Endothelial cell of umbilical vein (primary cell): ENCODE measurements around the gene PAQR4. TPM values are rescaled to one million over a fixed set of nuclear protein-coding genes. Genes with fewer than 3 reads are reported as not detected.

Experiments used
- BruUV-seq: library from RNA; stranded (reverse); fragments of 400-500 nt; replicated peaks from 2 replicates; lab custom pipeline; 2021; lab: Mats Ljungman, UMichigan
- CTCF ChIA-PET: fragments of 300-600, 350-600 bp; sonication (Branson Sonifier 250); formaldehyde crosslinking; loops from one replicate; lab custom pipeline; 2021; ENCODE audit warnings: antibody characterized with exemption, inconsistent platforms; lab: Charles Lee
- POLR2A ChIA-PET: fragments of 300-600, 350-600 bp; sonication (Branson Sonifier 250); formaldehyde crosslinking; loops from one replicate; lab custom pipeline; 2021; ENCODE audit warnings: antibody characterized with exemption, inconsistent platforms; lab: Charles Lee
- DNase-seq: peaks from one replicate; pipeline ENCODE4 v3.0.0-alpha.2; 2011; ENCODE audit warnings: low read depth, low spot score
- FAIRE-seq: peaks from 2 replicates; lab custom pipeline; 2011; peaks lifted over from hg19 to GRCh38; lab: Jason Lieb, UNC
- H2AFZ ChIP-seq: 2 replicates; pipeline ENCODE4 v1.6.0; 2012; ENCODE audit warnings: low read depth, low read length, control low read depth, inconsistent platforms
- H3K27ac ChIP-seq: 2 replicates; pipeline ENCODE4 v1.5.1; 2011; ENCODE audit warnings: low read depth, mild to moderate bottlenecking, control low read depth, low read length, moderate library complexity; ENCODE audit not compliant: insufficient read depth
- H3K27me3 ChIP-seq, 2 experiments: 2 replicates each; pipeline versions ENCODE4 v1.6.0 to v1.6.1; 2011; ENCODE audit warnings: low read length in 2 of 2, mixed read lengths in 1 of 2; ENCODE audit not compliant: control insufficient read depth in 2 of 2, insufficient read depth in 2 of 2
- H3K36me3 ChIP-seq, 2 experiments: 2 replicates in 1 of 2; 3 replicates in 1 of 2; pipeline ENCODE4 v1.5.1; 2011; ENCODE audit warnings: low read length in 2 of 2, mild to moderate bottlenecking in 1 of 2, moderate library complexity in 1 of 2; ENCODE audit not compliant: control insufficient read depth in 2 of 2, insufficient read depth in 2 of 2; ENCODE audit errors: extremely low read depth in 1 of 2
- H3K4me1 ChIP-seq: 3 replicates; pipeline ENCODE4 v1.5.1; 2011; ENCODE audit warnings: mild to moderate bottlenecking, low read length; ENCODE audit not compliant: control insufficient read depth, insufficient read depth; ENCODE audit errors: extremely low read depth
- H3K4me2 ChIP-seq: 2 replicates; pipeline ENCODE4 v1.6.1; 2011; ENCODE audit warnings: low read length, control low read depth, mixed read lengths; ENCODE audit not compliant: insufficient read depth
- H3K4me3 ChIP-seq, 3 experiments: fragments of 200-600 bp in 1 of 3; sonication (generic), shearing (Covaris generic) in 1 of 3; replicated peaks in 1 of 3; 2 replicates each; pipeline ENCODE4 v1.5.1; 2011 to 2016; ENCODE audit warnings: control low read depth in 3 of 3, low read length in 3 of 3, mild to moderate bottlenecking in 2 of 3, inconsistent platforms in 1 of 3, low read depth in 1 of 3, moderate library complexity in 1 of 3; ENCODE audit not compliant: insufficient read depth in 1 of 3
- H3K79me2 ChIP-seq: 2 replicates; pipeline ENCODE4 v1.6.0; 2012; ENCODE audit warnings: low read length, inconsistent platforms; ENCODE audit not compliant: control insufficient read depth, insufficient read depth
- H3K9ac ChIP-seq: replicated peaks from 2 replicates; pipeline ENCODE3; 2011; ENCODE audit warnings: low read length, control low read depth; ENCODE audit not compliant: insufficient read depth; ENCODE audit errors: extremely low read depth
- H3K9me1 ChIP-seq: replicated peaks from 3 replicates; pipeline ENCODE4 v1.6.0; 2011; ENCODE audit warnings: mild to moderate bottlenecking, low read length; ENCODE audit not compliant: control insufficient read depth, insufficient read depth; ENCODE audit errors: extremely low read depth
- H3K9me3 ChIP-seq: replicated peaks from 2 replicates; pipeline ENCODE4 v1.5.1; 2012; ENCODE audit warnings: low read length, inconsistent platforms; ENCODE audit not compliant: control insufficient read depth, insufficient read depth
- H4K20me1 ChIP-seq: replicated peaks from 2 replicates; pipeline ENCODE3; 2011; ENCODE audit warnings: mild to moderate bottlenecking, low read length; ENCODE audit not compliant: control insufficient read depth, insufficient read depth; ENCODE audit errors: extremely low read depth
- EZH2 ChIP-seq: IDR thresholded peaks from 2 replicates; pipeline ENCODE4 v1.6.1; 2012; ENCODE audit warnings: borderline replicate concordance, low read depth, mild to moderate bottlenecking, moderate library complexity, low read length, inconsistent platforms; ENCODE audit not compliant: severe bottlenecking
- FOS ChIP-seq: IDR thresholded peaks from 2 replicates; pipeline ENCODE4 v1.6.1; 2011; ENCODE audit warnings: mild to moderate bottlenecking, low read length, moderate library complexity, borderline replicate concordance; ENCODE audit not compliant: insufficient read depth
- GATA2 ChIP-seq: IDR thresholded peaks from 2 replicates; pipeline ENCODE4 v1.7.0; 2011; ENCODE audit warnings: low read depth, mild to moderate bottlenecking, moderate library complexity, mixed read lengths, low read length; ENCODE audit not compliant: insufficient read length, insufficient read depth
- JUN ChIP-seq: IDR thresholded peaks from 2 replicates; pipeline ENCODE4 v1.6.1; 2011; ENCODE audit warnings: borderline replicate concordance, low read depth; ENCODE audit not compliant: insufficient read length, insufficient read depth
- MYC ChIP-seq: IDR thresholded peaks from one replicate; pipeline ENCODE4 v1.6.1; 2011; ENCODE audit warnings: mild to moderate bottlenecking, low read depth, low read length
- POLR2A ChIP-seq: IDR thresholded peaks from 2 replicates; pipeline ENCODE4 v1.6.1; 2012; ENCODE audit warnings: low read depth, mild to moderate bottlenecking, control low read depth, low read length
- POLR2AphosphoS5 ChIP-seq: IDR thresholded peaks from 2 replicates; pipeline ENCODE4 v1.6.1; 2012; ENCODE audit warnings: low read depth, mild to moderate bottlenecking, control low read depth, low read length, moderate library complexity; ENCODE audit not compliant: insufficient read depth
- dilution Hi-C: fragments of 300-500 bp; cut with MboI; formaldehyde crosslinking; loops from one replicate; pipeline ENCODE4 v1.15.0; 2019; ENCODE audit warnings: low sequenced_read_pairs; ENCODE audit not compliant: extremely low pct_ligation_motif_present
- intact Hi-C: fragments of 100-400 bp; cut with micrococcal nuclease; formaldehyde crosslinking; loops from one replicate; pipeline ENCODE4 v1.10.0; 2022
- polyA plus RNA-seq, 4 experiments: library from polyadenylated mRNA; depleted of rRNA in 3 of 4; stranded (reverse) in 3 of 4; unstranded in 1 of 4; fragments of >200 nt; gene quantifications; 2 replicates each; pipeline versions ENCODE4 v1.2.1 to v1.2.3, GENCODE V29; 2011 to 2012; ENCODE audit warnings: missing spikeins in 1 of 4
- total RNA-seq: library from RNA; stranded (reverse); gene quantifications from 2 replicates; pipeline ENCODE4 v1.2.3, GENCODE V29; 2021
- TF ChIP-seq, protein P1 (sequence below), 2 donors: IDR thresholded peaks; 1 replicate in 1 of 2; 2 replicates in 1 of 2; pipeline ENCODE4 v1.5.1; 2011; ENCODE audit warnings: low read length in 2 of 2, mild to moderate bottlenecking in 2 of 2, moderate library complexity in 2 of 2, control low read depth in 1 of 2, inconsistent platforms in 1 of 2, low read depth in 1 of 2; ENCODE audit not compliant: insufficient read depth in 1 of 2; ENCODE audit errors: extremely low read depth in 1 of 2
- TF ChIP-seq, protein P2 (sequence below): IDR thresholded peaks from 2 replicates; pipeline ENCODE4 v1.6.1; 2011; ENCODE audit not compliant: insufficient read depth, insufficient read length

The PAQR4 gene
- total and polyA plus RNA-seq, 2 donors (not counting 3 experiments of a cell fraction or from before 2014, with no cell fraction given) = 23.8 to 31.2 TPM

DNA sequence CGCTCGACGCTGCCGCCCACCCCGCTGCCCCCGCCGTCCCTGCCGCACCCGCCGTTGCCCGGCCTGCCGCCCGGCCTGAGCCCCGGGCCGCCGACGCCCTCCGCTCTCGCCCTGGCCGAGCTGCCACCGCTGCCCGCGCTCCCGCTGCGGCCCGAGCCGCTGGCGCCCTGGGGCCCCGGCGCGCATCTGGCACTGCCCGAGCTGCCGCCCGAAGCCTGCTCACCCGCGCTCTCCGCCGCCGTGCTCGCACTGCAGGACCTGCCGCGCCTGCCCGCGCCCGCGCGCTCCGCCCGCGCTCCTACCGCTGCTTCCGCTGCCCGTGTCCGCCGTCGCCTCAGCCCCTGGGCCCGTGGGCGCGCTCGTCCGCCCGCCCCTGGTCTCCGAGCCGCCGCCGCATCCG is 35.2 kb downstream of the PAQR4 start:
- no peaks in the 10 kb centered on the region for H3K9me3 ChIP-seq
- H3K9me1 ChIP-seq = no peaks in the 10 kb centered on the region
- H3K4me1 ChIP-seq = peaks cover 16% of the 10 kb centered on the region
- FAIRE-seq = no peak
- no peaks in the 10 kb centered on the region for H4K20me1 ChIP-seq
- CTCF ChIA-PET = interaction anchor here (0.7 to 3.6 kb wide), 7 partner anchors 12 to 54 kb away, joined by 3 to 97 read pairs (median 9); partner anchors contain the start of genes HCFC1R1, THOC6 and TNFRSF12A
- intact Hi-C loops (loop anchor here (1.0 kb wide), 1 partner anchor 16 kb away; the partner anchor contains the start of gene TNFRSF12A), dilution Hi-C loops (no loop called here)
- no peak for DNase-seq
- H3K27me3 ChIP-seq = no peaks in the 10 kb centered on the region
- H2AFZ ChIP-seq = no peak overlapping the region
- H3K79me2 ChIP-seq = no peaks in the 10 kb centered on the region
- no peak overlapping the region for H3K9ac ChIP-seq
- no peak overlapping the region for H3K4me3 ChIP-seq
- H3K4me2 ChIP-seq = no peak overlapping the region
- H3K36me3 ChIP-seq = no peaks in the 10 kb centered on the region
- POLR2A ChIA-PET = interaction anchor here (0.7 to 2.1 kb wide), 3 partner anchors 16 to 140 kb away, joined by 3 to 16 read pairs (median 5); partner anchors contain the start of gene TNFRSF12A
- TF ChIP-seq, protein P1, sequence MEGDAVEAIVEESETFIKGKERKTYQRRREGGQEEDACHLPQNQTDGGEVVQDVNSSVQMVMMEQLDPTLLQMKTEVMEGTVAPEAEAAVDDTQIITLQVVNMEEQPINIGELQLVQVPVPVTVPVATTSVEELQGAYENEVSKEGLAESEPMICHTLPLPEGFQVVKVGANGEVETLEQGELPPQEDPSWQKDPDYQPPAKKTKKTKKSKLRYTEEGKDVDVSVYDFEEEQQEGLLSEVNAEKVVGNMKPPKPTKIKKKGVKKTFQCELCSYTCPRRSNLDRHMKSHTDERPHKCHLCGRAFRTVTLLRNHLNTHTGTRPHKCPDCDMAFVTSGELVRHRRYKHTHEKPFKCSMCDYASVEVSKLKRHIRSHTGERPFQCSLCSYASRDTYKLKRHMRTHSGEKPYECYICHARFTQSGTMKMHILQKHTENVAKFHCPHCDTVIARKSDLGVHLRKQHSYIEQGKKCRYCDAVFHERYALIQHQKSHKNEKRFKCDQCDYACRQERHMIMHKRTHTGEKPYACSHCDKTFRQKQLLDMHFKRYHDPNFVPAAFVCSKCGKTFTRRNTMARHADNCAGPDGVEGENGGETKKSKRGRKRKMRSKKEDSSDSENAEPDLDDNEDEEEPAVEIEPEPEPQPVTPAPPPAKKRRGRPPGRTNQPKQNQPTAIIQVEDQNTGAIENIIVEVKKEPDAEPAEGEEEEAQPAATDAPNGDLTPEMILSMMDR (IDR thresholded peaks at IDR 0.05; ENCODE audit: extremely low read depth in 1 of 2, insufficient read depth in 1 of 2, low read depth in 1 of 2, low read length in 2 of 2) = no peak
- TF ChIP-seq POLR2AphosphoS5 (no peak), GATA2 (no peak), EZH2 (no peak), FOS (no peak), MYC (no peak), POLR2A (no peak), JUN (no peak)
- TF ChIP-seq, protein P2, sequence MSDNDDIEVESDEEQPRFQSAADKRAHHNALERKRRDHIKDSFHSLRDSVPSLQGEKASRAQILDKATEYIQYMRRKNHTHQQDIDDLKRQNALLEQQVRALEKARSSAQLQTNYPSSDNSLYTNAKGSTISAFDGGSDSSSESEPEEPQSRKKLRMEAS = no peak
- BruUV-seq = no TSS peak
- H3K27ac ChIP-seq = no peak overlapping the region
